Stimulated activated CD4-positive, alpha-beta T cell treated with anti-CD3 and anti-CD28 coated beads, Interleukin-1b, Interleukin-23, amount 100 ng/mL, for 48 hours (primary cell): ENCODE data around the gene ZNF277.
A peak's percentile ranks its signal among the peaks of the same experiment; 100 is the strongest.

ENCODE experiments used
- DNase-seq: peaks from one replicate; pipeline ENCODE4 v3.0.0-alpha.2; 2020

ZNF277 gene

GRCh38 chr7:112255388-112255720 lies 48.9 kb downstream of the ZNF277 start:
- DNase-seq, result no peak

GRCh38 chr7:112257073-112257472 lies 50.6 kb downstream of the ZNF277 start:
- no peak for DNase-seq

GRCh38 chr7:112260911-112261310 lies 54.4 kb downstream of the ZNF277 start:
- DNase-seq, result no peak

GRCh38 chr7:112262036-112262435 lies 55.5 kb downstream of the ZNF277 start:
- DNase-seq, result no peak

GRCh38 chr7:112262855-112263487 lies 56.5 kb downstream of the ZNF277 start:
- DNase-seq, result no peak

GRCh38 chr7:112263519-112263918 lies 57.0 kb downstream of the ZNF277 start:
- no peak for DNase-seq

GRCh38 chr7:112266141-112266540 lies 59.6 kb downstream of the ZNF277 start:
- no peak for DNase-seq

GRCh38 chr7:112266595-112267270 lies 60.2 kb downstream of the ZNF277 start:
- no peak for DNase-seq

GRCh38 chr7:112267944-112268691 lies 61.6 kb downstream of the ZNF277 start:
- no peak for DNase-seq

GRCh38 chr7:112271162-112271561 lies 64.7 kb downstream of the ZNF277 start:
- no peak for DNase-seq

GRCh38 chr7:112272921-112273561 lies 66.5 kb downstream of the ZNF277 start:
- DNase-seq, result peak; percentile 15

- DNase-seq, result no peak
Observed at GRCh38 chr7:112279042-112279441, 72.5 kb downstream of the ZNF277 start.

GRCh38 chr7:112280267-112280666 lies 73.8 kb downstream of the ZNF277 start:
- no peak for DNase-seq

- DNase-seq, result no peak
Observed at GRCh38 chr7:112282476-112283188, 76.1 kb downstream of the ZNF277 start.

- DNase-seq, result no peak
Observed at GRCh38 chr7:112283382-112283910, 77.0 kb downstream of the ZNF277 start.

GRCh38 chr7:112286250-112287086 lies 80.0 kb downstream of the ZNF277 start:
- no peak for DNase-seq

- no peak for DNase-seq
Observed at GRCh38 chr7:112288301-112288700, 81.8 kb downstream of the ZNF277 start.

- DNase-seq, result no peak
Observed at GRCh38 chr7:112290065-112290464, 83.6 kb downstream of the ZNF277 start.

GRCh38 chr7:112292162-112292561 lies 85.7 kb downstream of the ZNF277 start:
- no peak for DNase-seq

- DNase-seq, result no peak
Observed at GRCh38 chr7:112293416-112293815, 86.9 kb downstream of the ZNF277 start.

- no peak for DNase-seq
Observed at GRCh38 chr7:112296432-112296831, 89.9 kb downstream of the ZNF277 start.

GRCh38 chr7:112297681-112298080 lies 91.2 kb downstream of the ZNF277 start:
- no peak for DNase-seq
